ENCODE data around the gene C12orf43. TPM values are rescaled to one million over a fixed set of nuclear protein-coding genes. Genes with fewer than 3 reads are reported as not detected.

Gene C12orf43
- total and polyA plus RNA-seq, 2 donors (not counting 1 experiment from before 2014, with no cell fraction given) = 6.7 to 18.9 TPM

DNA sequence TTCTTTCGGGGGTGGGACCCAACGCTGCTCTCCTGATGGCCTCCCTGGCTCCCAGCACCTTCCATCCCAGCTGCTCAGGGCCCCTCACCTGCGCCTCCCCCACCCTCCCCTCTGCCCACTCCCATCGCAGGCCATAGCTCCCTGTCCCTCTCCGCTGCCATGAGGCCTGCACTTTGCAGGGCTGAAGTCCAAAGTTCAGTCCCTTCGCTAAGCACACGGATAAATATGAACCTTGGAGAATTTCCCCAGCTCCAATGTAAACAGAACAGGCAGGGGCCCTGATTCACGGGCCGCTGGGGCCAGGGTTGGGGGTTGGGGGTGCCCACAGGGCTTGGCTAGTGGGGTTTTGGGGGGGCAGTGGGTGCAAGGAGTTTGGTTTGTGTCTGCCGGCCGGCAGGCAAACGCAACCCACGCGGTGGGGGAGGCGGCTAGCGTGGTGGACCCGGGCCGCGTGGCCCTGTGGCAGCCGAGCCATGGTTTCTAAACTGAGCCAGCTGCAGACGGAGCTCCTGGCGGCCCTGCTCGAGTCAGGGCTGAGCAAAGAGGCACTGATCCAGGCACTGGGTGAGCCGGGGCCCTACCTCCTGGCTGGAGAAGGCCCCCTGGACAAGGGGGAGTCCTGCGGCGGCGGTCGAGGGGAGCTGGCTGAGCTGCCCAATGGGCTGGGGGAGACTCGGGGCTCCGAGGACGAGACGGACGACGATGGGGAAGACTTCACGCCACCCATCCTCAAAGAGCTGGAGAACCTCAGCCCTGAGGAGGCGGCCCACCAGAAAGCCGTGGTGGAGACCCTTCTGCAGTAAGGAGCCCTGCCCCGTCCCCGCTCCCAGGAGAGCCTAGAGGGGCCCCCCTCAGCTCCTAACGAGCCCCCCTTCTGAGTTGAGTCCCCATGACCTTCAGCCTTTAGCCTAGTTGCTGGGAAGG is 37.7 kb downstream of the C12orf43 start, which contains the start of gene HNF1A:
TSS of gene HNF1A (plus strand) at position 248 of the 924 bp plus-strand sequence. CDS start at position 474, 226 bp downstream.
- H3K27me3 Mint-ChIP-seq = no peaks in the 10 kb centered on the region
- Histone ChIP-seq H3K36me3 (replicated peaks in 1 of 2; ENCODE audit: control extremely low read depth in 1 of 2, control insufficient read depth in 1 of 2, extremely low read depth in 1 of 2, insufficient read depth in 2 of 2, low read length in 1 of 2) (no peaks in the 10 kb centered on the region), H3K27me3 (replicated peaks in 1 of 4; ENCODE audit: control extremely low read depth in 1 of 4, control insufficient read depth in 3 of 4, insufficient read depth in 4 of 4, low read length in 3 of 4) (no peaks in the 10 kb centered on the region), H3K4me1 (ENCODE audit: control insufficient read depth in 2 of 2, insufficient read depth in 2 of 2, low read length in 2 of 2) (no peaks in the 10 kb centered on the region), H3K4me3 (ENCODE audit: control extremely low read depth in 1 of 5, extremely low read depth in 1 of 5, insufficient read depth in 1 of 5, low read depth in 2 of 5, low read length in 4 of 5) (no peak within 1 kb of the TSS), H2AFZ (ENCODE audit: insufficient read depth, low read depth, low read length, poor library complexity, severe bottlenecking) (no peak within 1 kb of the TSS), H3K9ac (ENCODE audit: low read length) (no peak within 1 kb of the TSS), H3K4me2 (replicated peaks; ENCODE audit: low read depth, low read length, poor library complexity, severe bottlenecking) (no peak within 1 kb of the TSS), H4K20me1 (ENCODE audit: control insufficient read depth, insufficient read depth, low read length, poor library complexity, severe bottlenecking) (no peaks in the 10 kb centered on the region), H3K9me3 (ENCODE audit: control extremely low read depth in 1 of 3, control insufficient read depth in 2 of 3, insufficient read depth in 1 of 3, low read length in 2 of 3) (no peaks in the 10 kb centered on the region), H3K27ac (ENCODE audit: low read length in 2 of 2) (no peak within 1 kb of the TSS), H3K79me2 (ENCODE audit: control insufficient read depth, insufficient read depth, low read length) (no peaks in the 10 kb centered on the region)
- H3K27ac Mint-ChIP-seq = no peak within 1 kb of the TSS
- H3K4me1 Mint-ChIP-seq = no peaks in the 10 kb centered on the region
- CTCF ChIA-PET = no interaction called here
- 93% methylated on average over 38 of the region's 40 CpGs for WGBS (ENCODE audit: insufficient coverage)
- intact Hi-C loops (cut with micrococcal nuclease) = loop anchor here (10.0 kb wide), 1 partner anchor 194 kb away; no protein-coding TSS in a partner anchor
- DNase-seq (no peak), ATAC-seq (ENCODE audit: low read depth) (no peak)
- TF ChIP-seq CTCF (IDR thresholded peaks at IDR 0.05) (no peak), EZH2 (IDR thresholded peaks at IDR 0.05; ENCODE audit: borderline replicate concordance, insufficient read depth, low read depth, low read length, poor library complexity, severe bottlenecking) (no peak)
- no peaks in the 10 kb centered on the region for H3K9me3 Mint-ChIP-seq (ENCODE audit: insufficient read depth)
- H3K4me3 Mint-ChIP-seq = no peak within 1 kb of the TSS
- POLR2A ChIA-PET = no interaction called here
